D721Med (cell line): Measurements from ENCODE around the gene AIRE.

Experiments
- DNase-seq: peaks from one replicate; pipeline ENCODE4 v3.0.0; 2011; ENCODE audit warnings: low spot score; ENCODE audit not compliant: insufficient read length
- FAIRE-seq: peaks from 2 replicates; lab custom pipeline; 2011; peaks lifted over from hg19 to GRCh38; lab: Jason Lieb, UNC
- TF ChIP-seq, protein P1 (sequence below): IDR thresholded peaks from 2 replicates; pipeline ENCODE4 v1.5.1; 2012; ENCODE audit warnings: mild to moderate bottlenecking, control low read depth; ENCODE audit not compliant: insufficient read depth; ENCODE audit errors: missing control alignments

AIRE gene

DNA sequence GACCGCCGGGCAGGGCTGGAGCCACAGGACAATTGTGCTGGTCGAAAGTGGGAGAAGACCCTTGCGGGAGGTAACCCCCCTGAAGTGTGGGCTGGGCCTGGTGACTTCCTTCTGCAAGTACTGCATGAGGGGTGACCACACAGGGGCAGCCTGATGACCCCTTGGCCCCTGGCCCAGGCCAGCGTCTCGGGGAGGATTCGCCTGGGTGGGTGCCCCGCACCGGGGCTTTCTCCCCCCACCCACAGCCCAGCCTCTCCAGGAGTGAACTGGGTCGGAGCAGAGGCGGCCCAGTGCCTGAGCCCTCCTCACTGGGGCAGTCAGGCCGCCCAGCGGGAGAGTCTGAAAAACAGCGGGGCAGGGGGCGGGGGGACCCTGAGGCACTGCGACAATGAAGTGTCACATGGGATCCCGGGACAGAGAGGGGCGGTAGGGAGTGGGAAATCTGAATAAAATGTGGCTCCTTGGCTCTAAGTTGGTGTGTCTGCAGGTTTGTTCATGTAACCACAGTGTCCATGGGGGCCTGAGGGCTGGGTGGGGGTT lies 22.4 kb upstream of the AIRE start:
- DNase-seq (no peak), FAIRE-seq (no peak)
- TF ChIP-seq, protein P1, sequence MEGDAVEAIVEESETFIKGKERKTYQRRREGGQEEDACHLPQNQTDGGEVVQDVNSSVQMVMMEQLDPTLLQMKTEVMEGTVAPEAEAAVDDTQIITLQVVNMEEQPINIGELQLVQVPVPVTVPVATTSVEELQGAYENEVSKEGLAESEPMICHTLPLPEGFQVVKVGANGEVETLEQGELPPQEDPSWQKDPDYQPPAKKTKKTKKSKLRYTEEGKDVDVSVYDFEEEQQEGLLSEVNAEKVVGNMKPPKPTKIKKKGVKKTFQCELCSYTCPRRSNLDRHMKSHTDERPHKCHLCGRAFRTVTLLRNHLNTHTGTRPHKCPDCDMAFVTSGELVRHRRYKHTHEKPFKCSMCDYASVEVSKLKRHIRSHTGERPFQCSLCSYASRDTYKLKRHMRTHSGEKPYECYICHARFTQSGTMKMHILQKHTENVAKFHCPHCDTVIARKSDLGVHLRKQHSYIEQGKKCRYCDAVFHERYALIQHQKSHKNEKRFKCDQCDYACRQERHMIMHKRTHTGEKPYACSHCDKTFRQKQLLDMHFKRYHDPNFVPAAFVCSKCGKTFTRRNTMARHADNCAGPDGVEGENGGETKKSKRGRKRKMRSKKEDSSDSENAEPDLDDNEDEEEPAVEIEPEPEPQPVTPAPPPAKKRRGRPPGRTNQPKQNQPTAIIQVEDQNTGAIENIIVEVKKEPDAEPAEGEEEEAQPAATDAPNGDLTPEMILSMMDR, result no peak

DNA sequence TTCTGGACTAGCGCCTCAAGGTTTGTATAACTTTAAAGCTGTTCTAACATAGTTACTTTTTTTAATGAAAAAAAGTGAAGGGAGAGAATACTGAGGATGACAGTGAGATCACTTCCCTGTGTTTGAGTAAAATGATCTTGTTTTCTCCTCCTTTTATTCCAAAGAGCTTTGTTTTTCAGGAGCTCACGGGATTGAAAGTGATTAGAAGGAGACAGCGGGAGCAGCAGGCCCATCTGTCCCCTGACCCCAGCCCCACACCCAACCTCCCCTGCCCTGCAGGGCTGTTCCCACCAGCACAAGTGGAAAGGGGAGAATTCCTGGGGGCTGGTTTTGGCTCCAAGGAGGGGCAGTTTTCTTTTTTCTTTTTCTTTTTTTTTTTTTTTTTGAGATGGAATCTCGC lies 21.9 kb upstream of the AIRE start:
- DNase-seq (peak; percentile 79), FAIRE-seq (no peak)
- TF ChIP-seq, protein P1, result no peak

DNA sequence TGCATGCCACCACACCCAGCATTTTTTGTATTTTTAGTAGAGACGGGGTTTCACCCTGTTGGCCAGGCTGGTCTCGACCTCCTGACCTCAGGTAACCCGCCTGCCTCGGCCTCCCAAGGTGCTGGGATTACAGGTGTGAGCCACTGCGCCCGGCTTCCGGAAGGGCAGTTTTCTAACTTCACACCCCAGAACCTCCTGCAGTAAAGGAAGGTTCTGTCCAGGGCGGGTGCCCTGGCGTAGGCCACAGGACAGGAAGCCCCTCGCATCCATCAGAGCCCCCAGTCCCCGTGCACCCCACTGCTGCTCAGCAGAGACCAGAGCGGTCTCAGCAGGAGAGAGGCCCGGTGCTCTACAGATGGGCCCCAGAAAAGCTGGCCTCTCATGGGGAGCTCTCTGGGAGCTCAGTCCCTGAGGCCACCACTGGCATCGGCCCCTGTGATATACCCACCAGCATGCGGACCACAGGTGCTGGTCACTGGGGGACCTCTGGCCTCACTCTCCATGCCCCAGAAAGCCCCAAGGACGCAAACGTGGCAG lies 19.9 kb upstream of the AIRE start:
- FAIRE-seq (no peak), DNase-seq (no peak)
- TF ChIP-seq, protein P1, result no peak

DNA sequence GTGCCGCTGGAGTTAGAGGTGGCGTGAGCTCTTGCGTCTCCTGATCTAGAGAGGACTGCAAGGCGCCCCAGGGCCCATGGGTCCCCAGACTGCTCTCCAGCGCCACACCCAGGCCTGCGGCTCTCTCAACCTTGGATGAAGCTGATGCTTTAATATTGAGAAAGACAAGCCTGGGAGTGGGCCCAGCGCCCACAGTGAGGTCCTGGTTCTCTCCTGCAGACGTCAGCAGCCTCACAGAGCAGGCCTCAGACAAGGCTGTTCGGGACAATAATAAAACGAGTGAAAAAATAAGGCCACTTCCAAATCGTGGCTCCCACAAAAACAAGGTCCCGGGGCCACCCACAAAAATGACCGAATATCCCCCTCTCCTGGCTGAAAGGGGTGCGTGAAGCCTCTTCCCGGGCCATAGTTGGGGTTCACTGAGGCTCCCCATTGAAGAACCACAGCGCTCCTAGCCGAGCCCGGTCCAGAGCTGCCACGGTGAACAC lies 18.0 kb upstream of the AIRE start:
- TF ChIP-seq, protein P1, result no peak
- no peak for DNase-seq
- FAIRE-seq, result no peak

DNA sequence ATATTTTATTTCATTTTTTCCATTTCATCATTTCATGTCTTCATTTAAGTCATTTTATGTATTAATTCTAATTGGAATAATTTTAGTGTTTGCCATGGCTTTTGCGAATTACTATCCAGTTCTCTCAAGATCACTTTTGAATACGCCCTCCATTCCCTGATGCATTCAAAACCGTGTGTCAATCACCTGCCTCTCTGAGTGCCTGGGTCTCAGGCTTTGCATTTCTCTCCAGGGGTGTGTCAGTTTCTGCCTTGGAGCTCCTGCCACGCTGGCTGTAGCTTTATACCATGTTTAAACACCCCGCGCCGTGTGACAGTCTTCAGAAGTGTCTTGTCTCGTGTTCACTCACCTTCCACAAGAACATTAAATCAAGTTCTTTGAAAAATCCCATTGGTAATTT lies 16.6 kb upstream of the AIRE start:
- TF ChIP-seq, protein P1, result no peak
- no peak for DNase-seq
- no peak for FAIRE-seq

DNA sequence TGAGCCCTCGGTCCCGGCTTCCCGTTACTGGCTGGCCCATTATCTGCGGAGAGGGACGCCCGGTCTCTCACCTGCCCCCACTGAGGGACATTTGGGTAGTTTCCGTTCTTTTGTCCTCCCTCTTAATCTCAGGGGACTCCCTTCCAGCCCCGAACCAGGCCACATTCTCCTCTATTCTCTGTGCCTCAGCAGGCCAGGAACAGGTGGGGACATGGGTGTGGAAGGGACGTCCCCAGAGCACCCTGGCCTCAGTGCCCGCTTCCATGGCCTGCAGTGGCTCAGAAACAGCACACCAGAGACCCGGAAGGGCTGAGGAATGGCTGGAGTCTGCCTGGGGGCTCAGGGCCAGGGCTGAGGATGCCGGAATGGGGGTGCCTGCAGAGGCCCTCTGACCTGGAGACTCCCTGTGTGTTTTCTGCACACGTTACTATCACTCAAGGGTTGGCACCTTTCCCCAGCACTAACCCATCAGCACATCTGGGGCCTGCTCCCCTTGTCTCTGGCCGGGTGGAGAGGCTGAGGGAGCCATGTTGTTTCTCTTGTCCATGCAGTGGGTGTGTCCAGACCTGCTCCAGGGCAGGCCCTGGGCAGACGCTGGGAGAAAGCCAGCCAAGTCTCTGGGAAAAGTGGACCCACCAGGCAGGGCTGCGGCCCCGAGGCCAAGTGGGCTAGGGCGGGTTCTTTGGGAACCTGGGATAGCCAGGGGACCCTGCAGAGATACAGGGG lies 14.0 kb upstream of the AIRE start:
- DNase-seq (no peak), FAIRE-seq (no peak)
- TF ChIP-seq, protein P1, result no peak

DNA sequence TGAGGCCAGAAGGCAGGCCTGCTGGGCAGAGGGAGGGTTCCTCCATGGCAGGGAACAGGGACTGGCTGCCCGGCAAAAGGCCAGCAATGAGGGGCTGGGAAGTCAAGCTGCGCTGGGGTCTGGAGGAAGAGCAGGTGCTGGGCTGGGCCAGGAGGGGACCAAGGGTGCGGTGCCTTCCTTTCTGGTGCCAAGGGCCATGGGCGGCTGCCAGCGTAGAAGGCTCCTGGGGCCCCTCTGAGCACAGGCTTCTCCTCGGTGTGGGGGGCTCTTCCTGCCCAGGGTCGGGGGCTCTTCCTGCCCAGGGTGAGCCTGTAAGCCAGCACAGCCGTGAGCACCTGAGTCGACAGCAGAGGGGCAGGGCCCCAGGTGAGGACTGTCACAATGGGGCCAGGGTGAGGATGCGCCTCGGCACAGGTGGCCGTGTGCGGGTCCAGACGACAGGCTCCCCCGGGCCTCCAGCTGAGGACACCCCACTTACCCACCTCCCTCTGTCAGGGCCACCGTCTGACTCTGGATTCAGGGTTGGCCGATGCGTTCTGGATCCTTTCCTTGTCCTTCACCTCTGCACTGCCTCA lies 13.3 kb upstream of the AIRE start:
- FAIRE-seq, result no peak
- TF ChIP-seq, protein P1, result no peak
- DNase-seq, result no peak
